K562 (cell line): ENCODE data around the gene FGF12. TPM values are rescaled to one million over a fixed set of nuclear protein-coding genes. Genes with fewer than 3 reads are reported as not detected.

Experiments
- ATAC-seq: fragments of 200-7000 bp; cut with Tn5 transposase; 3 replicates; pipeline ENCODE4 v1.9.1; 2020; ENCODE audit warnings: moderate library complexity
- BruUV-seq: library from RNA; stranded (reverse); fragments of 400-500 nt; replicated peaks from 2 replicates; lab custom pipeline; 2021; lab: Mats Ljungman, UMichigan
- CTCF ChIA-PET: fragments of 300-600 bp; formaldehyde crosslinking; extraction: SDS; loops from one replicate; lab custom pipeline; 2021; ENCODE audit warnings: low intra/inter-chr PET ratio; lab: Yijun Ruan, JAX
- POLR2A ChIA-PET: fragments of 300-600, 350-650 bp; sonication (Branson Sonifier 250); formaldehyde crosslinking; extraction: SDS; loops from one replicate; lab custom pipeline; 2021; ENCODE audit warnings: antibody characterized with exemption, inconsistent platforms; lab: Yijun Ruan, JAX
- DNase-seq, 4 experiments: peaks; one replicate each; pipeline versions ENCODE4 v3.0.0 to v3.0.0-alpha.2; 2011 to 2018; ENCODE audit warnings: low spot score in 3 of 4, mixed read lengths in 3 of 4; ENCODE audit errors: extremely low read depth in 1 of 4
- FAIRE-seq: peaks from 2 replicates; lab custom pipeline; 2011; peaks lifted over from hg19 to GRCh38; lab: Jason Lieb, UNC
- H2AFZ ChIP-seq: 2 replicates; pipeline ENCODE4 v1.6.0; 2011; ENCODE audit warnings: low read depth, low read length, control low read depth, inconsistent platforms
- H3K27ac ChIP-seq: fragments of 200-600 bp; 3 replicates; pipeline ENCODE4 v1.8.0; 2011; ENCODE audit warnings: low read depth, mild to moderate bottlenecking, control low read depth, inconsistent platforms, low read length, moderate library complexity, mixed read lengths; ENCODE audit errors: extremely low read depth
- H3K27me3 ChIP-seq, 2 experiments: fragments of 300-600 bp in 1 of 2; 2 replicates in 1 of 2; 3 replicates in 1 of 2; pipeline versions ENCODE4 v1.6.0 to v1.8.0; 2011; ENCODE audit warnings: inconsistent platforms in 2 of 2, low read length in 2 of 2, mild to moderate bottlenecking in 1 of 2, mixed read lengths in 1 of 2, moderate library complexity in 1 of 2; ENCODE audit not compliant: control insufficient read depth in 2 of 2, insufficient read depth in 2 of 2
- H3K36me3 ChIP-seq: fragments of 300-600 bp; 3 replicates; pipeline ENCODE4 v1.8.0; 2011; ENCODE audit warnings: mild to moderate bottlenecking, low read length, inconsistent platforms; ENCODE audit not compliant: control insufficient read depth, insufficient read depth
- H3K4me1 ChIP-seq, 2 experiments: fragments of 200-600 bp in 1 of 2; replicated peaks in 1 of 2; 2 replicates in 1 of 2; 3 replicates in 1 of 2; pipeline versions ENCODE4 v1.5.1 to v1.8.0; 2011; ENCODE audit warnings: inconsistent platforms in 2 of 2, low read length in 2 of 2, mild to moderate bottlenecking in 1 of 2, mixed read lengths in 1 of 2, moderate library complexity in 1 of 2; ENCODE audit not compliant: control insufficient read depth in 2 of 2, insufficient read depth in 2 of 2
- H3K4me2 ChIP-seq: 2 replicates; pipeline ENCODE4 v1.6.1; 2011; ENCODE audit warnings: low read length, control low read depth, inconsistent platforms, mixed read lengths; ENCODE audit not compliant: insufficient read depth
- H3K4me3 ChIP-seq: fragments of 200-600 bp; sonication (generic), shearing (Covaris generic); 2 replicates; pipeline ENCODE4 v1.5.1; 2016; ENCODE audit warnings: control low read depth, inconsistent platforms
- H3K79me2 ChIP-seq: fragments of 200-600 bp; 3 replicates; pipeline ENCODE4 v1.8.0; 2011; ENCODE audit warnings: low read length, inconsistent platforms; ENCODE audit not compliant: control insufficient read depth, insufficient read depth
- H3K9ac ChIP-seq, 2 experiments: 2 replicates each; pipeline versions ENCODE4 v1.6.0 to v1.6.1; 2011; ENCODE audit warnings: low read depth in 2 of 2, low read length in 2 of 2, control low read depth in 1 of 2, inconsistent platforms in 1 of 2, mild to moderate bottlenecking in 1 of 2, mixed read lengths in 1 of 2; ENCODE audit not compliant: insufficient read depth in 1 of 2
- H3K9me1 ChIP-seq: one replicate; pipeline ENCODE4 v1.6.0; 2011; ENCODE audit warnings: inconsistent platforms, mild to moderate bottlenecking, low read length, moderate library complexity; ENCODE audit not compliant: control insufficient read depth, insufficient read depth
- H3K9me3 ChIP-seq: replicated peaks from 2 replicates; pipeline ENCODE4 v1.5.1; 2011; ENCODE audit warnings: low read depth, low read length, inconsistent platforms; ENCODE audit not compliant: control insufficient read depth, insufficient read depth
- H4K20me1 ChIP-seq: replicated peaks from 2 replicates; pipeline ENCODE4 v1.6.1; 2011; ENCODE audit warnings: low read length, inconsistent platforms, mixed read lengths; ENCODE audit not compliant: control insufficient read depth, insufficient read depth
- ATF2 ChIP-seq: sonication (generic); formaldehyde crosslinking; IDR thresholded peaks from 2 replicates; pipeline ENCODE4 v1.8.1; 2022; ENCODE audit warnings: missing genetic modification reagents
- C11orf30 ChIP-seq: fragments of 450-650 bp; IDR thresholded peaks from 2 replicates; pipeline ENCODE4 v1.6.1; 2016; ENCODE audit warnings: low read depth, mild to moderate bottlenecking
- CBX3 ChIP-seq, 2 experiments: IDR thresholded peaks; 1 replicate in 1 of 2; 2 replicates in 1 of 2; pipeline ENCODE4 v1.6.1; 2012; ENCODE audit warnings: inconsistent platforms in 2 of 2, low read length in 2 of 2, borderline replicate concordance in 1 of 2, control low read depth in 1 of 2
- HEY1 ChIP-seq: fragments of 250-450 bp; sonication (Bioruptor Pico); IDR thresholded peaks from 2 replicates; pipeline ENCODE4 v1.5.0; 2020; ENCODE audit warnings: mild to moderate bottlenecking, moderate library complexity, borderline replicate concordance
- PRDM10 ChIP-seq: fragments of 450-650 bp; IDR thresholded peaks from 2 replicates; pipeline ENCODE4 v1.6.1; 2018; ENCODE audit not compliant: partially characterized antibody
- TGIF2 ChIP-seq: sonication (generic); formaldehyde crosslinking; IDR thresholded peaks from 2 replicates; pipeline ENCODE4 v1.8.1; 2022; ENCODE audit warnings: mild to moderate bottlenecking, missing genetic modification reagents, moderate library complexity
- ZBTB8A ChIP-seq: fragments of 450-650 bp; IDR thresholded peaks from 2 replicates; pipeline ENCODE4 v1.6.1; 2018; ENCODE audit warnings: mild to moderate bottlenecking, moderate library complexity; ENCODE audit not compliant: partially characterized antibody
- ZFP36 ChIP-seq: fragments of 150-350 bp; IDR thresholded peaks from 2 replicates; pipeline ENCODE4 v1.6.1; 2018; ENCODE audit warnings: low read length, low read depth; ENCODE audit not compliant: partially characterized antibody
- ZNF354B ChIP-seq: fragments of 250-450 bp; sonication (Bioruptor Pico); IDR thresholded peaks from 2 replicates; pipeline ENCODE4 v1.4.0; 2020
- ZNF431 ChIP-seq: sonication (generic); formaldehyde crosslinking; IDR thresholded peaks from 2 replicates; pipeline ENCODE4 v1.8.0; 2022; ENCODE audit warnings: mild to moderate bottlenecking, missing genetic modification reagents
- ZNF609 ChIP-seq: sonication (generic); formaldehyde crosslinking; IDR thresholded peaks from 2 replicates; pipeline ENCODE4 v1.8.1; 2023; ENCODE audit warnings: missing genetic modification reagents, mild to moderate bottlenecking, borderline replicate concordance
- ZNF668 ChIP-seq: fragments of 250-450 bp; sonication (Bioruptor Pico); IDR thresholded peaks from 2 replicates; pipeline ENCODE4 v1.8.0; 2022; ENCODE audit warnings: mild to moderate bottlenecking, inconsistent platforms
- in situ Hi-C: fragments of 300-500 bp; cut with MboI; formaldehyde crosslinking; loops from 4 replicates; pipeline ENCODE4 v1.15.0; 2018; ENCODE audit warnings: inconsistent platforms, mixed read lengths
- intact Hi-C: fragments of 100-400 bp; cut with micrococcal nuclease; formaldehyde crosslinking; loops from 2 replicates; pipeline ENCODE4 v1.14.2; 2022
- polyA plus RNA-seq, 8 experiments: library from polyadenylated mRNA; depleted of rRNA in 4 of 8; stranded (reverse) in 5 of 8; unstranded in 3 of 8; fragments of >200 nt; fragmentation: Nextera tagmentation in 2 of 8; fragmentation: Illumina TruSeq in 1 of 8; extraction: Ambion mirVana in 2 of 8; extraction: Trizol in 1 of 8; gene quantifications; 2 replicates each; pipeline versions ENCODE4 v1.2.1 to v1.2.3, GENCODE V29; 2011 to 2014; ENCODE audit warnings: inconsistent platforms in 1 of 8, missing spikeins in 1 of 8
- total RNA-seq, 7 experiments: library from RNA; depleted of rRNA in 6 of 7; stranded (reverse); fragments of >200 nt in 6 of 7; fragmentation: Illumina TruSeq in 2 of 7; extraction: Trizol in 2 of 7; gene quantifications; 2 replicates each; pipeline versions ENCODE4 v1.2.1 to v1.2.3, GENCODE V29; 2011 to 2021; ENCODE audit warnings: low replicate concordance in 1 of 7

FGF12 gene
- total and polyA plus RNA-seq, 9 of the 15 experiments (the other 6 are each of a cell fraction or from before 2014, with no cell fraction given), result not detected

GRCh38 chr3:192091831-192092230 lies 635.5 kb downstream of the FGF12 start (continued):
- no peak for TF ChIP-seq HEY1 (CRISPR knock-in tag)
- TF ChIP-seq ZNF431 (CRISPR knock-in tag), result no peak

- H3K4me3 ChIP-seq, result no peak overlapping the region
- DNase-seq (no peak), ATAC-seq (no peak), FAIRE-seq (no peak)
- H3K9me1 ChIP-seq, result no peaks in the 10 kb centered on the region
- in situ Hi-C loops (no loop called here), intact Hi-C loops (no loop called here)
- H3K27ac ChIP-seq, result no peak overlapping the region
- H3K27me3 ChIP-seq, result no peaks in the 10 kb centered on the region
- H3K9ac ChIP-seq, result no peak overlapping the region
- H3K79me2 ChIP-seq, result no peaks in the 10 kb centered on the region
- ChIA-PET CTCF (no interaction called here), POLR2A (no interaction called here)
- H4K20me1 ChIP-seq, result no peaks in the 10 kb centered on the region
- no TSS peak for BruUV-seq
- no peaks in the 10 kb centered on the region for H3K4me1 ChIP-seq
- H3K36me3 ChIP-seq, result no peaks in the 10 kb centered on the region
- peaks cover 2% of the 10 kb centered on the region; the same call in 1 of the 2 replicates for H3K9me3 ChIP-seq
- H3K4me2 ChIP-seq, result no peak overlapping the region
- H2AFZ ChIP-seq, result no peak overlapping the region
- TF ChIP-seq CBX3 (IDR thresholded peaks at IDR 0.05; ENCODE audit: borderline replicate concordance in 1 of 2, low read length in 2 of 2), result no peak
- no peak for TF ChIP-seq C11orf30
- TF ChIP-seq ZFP36, result no peak
- TF ChIP-seq ZBTB8A, result no peak
- TF ChIP-seq ZNF609, result no peak
- no peak for TF ChIP-seq ZNF668
- no peak for TF ChIP-seq ATF2 (CRISPR knock-in tag)
- no peak for TF ChIP-seq TGIF2
- TF ChIP-seq PRDM10, result no peak
- no peak for TF ChIP-seq ZNF354B
Measured at GRCh38 chr3:192090586-192090985, 636.8 kb downstream of the FGF12 start.
